Ureter (tissue), 1 donor: ENCODE measurements around the gene IFITM10. TPM values are rescaled to one million over a fixed set of nuclear protein-coding genes. Genes with fewer than 3 reads are reported as not detected.

Experiments
- DNase-seq: peaks from one replicate; pipeline ENCODE4 v3.0.0-alpha.2; 2020; ENCODE audit warnings: low spot score
- total RNA-seq: library from RNA; stranded (reverse); gene quantifications from one replicate; pipeline ENCODE4 v1.2.4, GENCODE V29; 2023
- donor health status: DM: yes; HTN: yes; CAD: no.

The IFITM10 gene
- total RNA-seq, 1 donor from 2014 or later, result 49.2 TPM

GRCh38 chr11:1763796-1764661 is 13.6 kb upstream of the IFITM10 start, which contains the start of gene CTSD:
Gene CTSD (minus strand): TSS chr11:1763927. CDS start chr11:1763859, 68 bp downstream.
- peak; percentile 92 for DNase-seq

- no peak for DNase-seq
These were observed 13.0 kb upstream of the IFITM10 start for GRCh38 chr11:1763336-1763795.

GRCh38 chr11:1762537-1763302 is 12.3 kb upstream of the IFITM10 start:
- peak; percentile 86 for DNase-seq

- no peak for DNase-seq
These were observed 11.6 kb upstream of the IFITM10 start for GRCh38 chr11:1761857-1762536.

- no peak for DNase-seq
These were observed 10.9 kb upstream of the IFITM10 start for GRCh38 chr11:1761110-1761856.

- DNase-seq, result peak; percentile 88
These were observed 10.1 kb upstream of the IFITM10 start for GRCh38 chr11:1760351-1761109.

- DNase-seq, result no peak
These were observed 9.4 kb upstream of the IFITM10 start for GRCh38 chr11:1759851-1760220.

- no peak for DNase-seq
These were observed 8.9 kb upstream of the IFITM10 start for GRCh38 chr11:1759151-1759850.

GRCh38 chr11:1758611-1759150 is 8.3 kb upstream of the IFITM10 start:
- no peak for DNase-seq

GRCh38 chr11:1757861-1758610 is 7.6 kb upstream of the IFITM10 start:
- DNase-seq, result no peak

GRCh38 chr11:1756791-1757771 is 6.7 kb upstream of the IFITM10 start:
- DNase-seq, result no peak

GRCh38 chr11:1755692-1756561 is 5.5 kb upstream of the IFITM10 start:
- DNase-seq, result no peak

GRCh38 chr11:1755344-1755691 is 4.9 kb upstream of the IFITM10 start:
- no peak for DNase-seq

GRCh38 chr11:1754376-1755150 is 4.2 kb upstream of the IFITM10 start:
- no peak for DNase-seq

GRCh38 chr11:1753929-1754305 is 3.5 kb upstream of the IFITM10 start:
- DNase-seq, result no peak
